ENCODE results near the gene CHD5. TPM values are rescaled to one million over a fixed set of nuclear protein-coding genes. Genes with fewer than 3 reads are reported as not detected.

Gene CHD5
- total RNA-seq, 1 experiment from 2014 or later, result not detected

- Histone ChIP-seq H3K79me2 (ENCODE audit: low read length) (no peaks in the 10 kb centered on the region), H3K9me2 (replicated peaks; ENCODE audit: insufficient read depth, low read length) (no peaks in the 10 kb centered on the region), H3K27ac (ENCODE audit: low read length) (no peak overlapping the region), H3K4me3 (ENCODE audit: low read length) (no peak overlapping the region), H3K27me3 (ENCODE audit: low read length) (no peaks in the 10 kb centered on the region), H3K4me1 (ENCODE audit: low read length) (no peaks in the 10 kb centered on the region), H3K9ac (ENCODE audit: low read length) (no peak overlapping the region), H3K36me3 (ENCODE audit: insufficient read depth, low read length) (no peaks in the 10 kb centered on the region), H3K9me3 (ENCODE audit: low read length) (no peaks in the 10 kb centered on the region), H4K20me1 (ENCODE audit: insufficient read depth, low read depth, low read length) (0 out of 2 replicates have a peak, but pooled peaks cover 4% of the 10 kb centered on the region), H3K4me2 (ENCODE audit: low read depth, low read length, poor library complexity, severe bottlenecking) (no peak overlapping the region), H2AFZ (ENCODE audit: low read length) (no peak overlapping the region)
- DNase-seq, result no peak
These were observed 13.9 kb downstream of the CHD5 start for GRCh38 chr1:6166221-6166620.

GRCh38 chr1:6165441-6165985, 14.6 kb downstream of the CHD5 start:
- Histone ChIP-seq H4K20me1 (ENCODE audit: insufficient read depth, low read depth, low read length) (0 out of 2 replicates have a peak, but pooled peaks cover 4% of the 10 kb centered on the region), H3K9ac (ENCODE audit: low read length) (no peak overlapping the region), H3K27ac (ENCODE audit: low read length) (no peak overlapping the region), H3K79me2 (ENCODE audit: low read length) (no peaks in the 10 kb centered on the region), H3K4me3 (ENCODE audit: low read length) (no peak overlapping the region), H2AFZ (ENCODE audit: low read length) (no peak overlapping the region), H3K9me3 (ENCODE audit: low read length) (no peaks in the 10 kb centered on the region), H3K36me3 (ENCODE audit: insufficient read depth, low read length) (no peaks in the 10 kb centered on the region), H3K4me1 (ENCODE audit: low read length) (no peaks in the 10 kb centered on the region), H3K4me2 (ENCODE audit: low read depth, low read length, poor library complexity, severe bottlenecking) (no peak overlapping the region), H3K27me3 (ENCODE audit: low read length) (no peaks in the 10 kb centered on the region), H3K9me2 (replicated peaks; ENCODE audit: insufficient read depth, low read length) (no peaks in the 10 kb centered on the region)
- DNase-seq, result no peak

- Histone ChIP-seq H3K4me1 (ENCODE audit: low read length) (no peaks in the 10 kb centered on the region), H3K9me3 (ENCODE audit: low read length) (no peaks in the 10 kb centered on the region), H3K9ac (ENCODE audit: low read length) (no peak overlapping the region), H3K79me2 (ENCODE audit: low read length) (no peaks in the 10 kb centered on the region), H3K4me2 (ENCODE audit: low read depth, low read length, poor library complexity, severe bottlenecking) (no peak overlapping the region), H3K27ac (ENCODE audit: low read length) (no peak overlapping the region), H3K36me3 (ENCODE audit: insufficient read depth, low read length) (no peaks in the 10 kb centered on the region), H4K20me1 (ENCODE audit: insufficient read depth, low read depth, low read length) (0 out of 2 replicates have a peak, but pooled peaks cover 4% of the 10 kb centered on the region), H3K4me3 (ENCODE audit: low read length) (no peak overlapping the region), H2AFZ (ENCODE audit: low read length) (no peak overlapping the region), H3K27me3 (ENCODE audit: low read length) (no peaks in the 10 kb centered on the region), H3K9me2 (replicated peaks; ENCODE audit: insufficient read depth, low read length) (no peaks in the 10 kb centered on the region)
- no peak for DNase-seq
These were observed 15.1 kb downstream of the CHD5 start for GRCh38 chr1:6165027-6165426.

DNA sequence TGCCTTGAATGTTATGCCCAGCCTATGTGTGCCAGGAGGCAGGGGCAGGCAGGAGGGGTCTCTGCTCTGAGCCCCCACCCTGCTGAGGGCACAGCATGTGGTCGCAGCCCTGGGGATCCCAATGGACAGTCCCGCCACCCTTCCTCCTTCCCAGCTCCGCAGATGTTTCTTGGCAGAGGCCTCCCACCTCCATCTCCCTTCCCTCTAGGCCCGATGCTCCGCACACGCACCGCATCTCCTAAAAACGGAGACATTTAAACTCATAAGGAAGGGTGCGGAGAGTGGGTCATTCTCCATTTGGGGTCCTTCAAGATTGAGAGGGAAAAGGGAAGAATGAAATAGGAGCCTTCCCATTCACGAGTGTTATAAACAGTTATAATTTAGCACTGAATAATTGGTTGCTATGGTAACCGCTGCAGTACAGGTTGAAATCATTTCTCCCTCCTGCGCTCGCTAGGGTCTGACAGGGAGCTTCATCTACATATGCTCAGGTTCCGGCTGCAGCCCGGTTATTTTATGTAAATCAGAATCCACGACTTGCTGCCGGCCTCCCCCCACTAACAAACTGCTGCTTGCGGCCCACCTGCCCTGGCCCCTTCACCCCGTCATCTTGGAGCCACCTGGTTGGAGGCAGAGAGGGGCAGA, 16.0 kb downstream of the CHD5 start:
- no peak for DNase-seq
- H4K20me1 ChIP-seq (ENCODE audit: insufficient read depth, low read depth, low read length), result 0 out of 2 replicates have a peak, but pooled peaks cover 4% of the 10 kb centered on the region
- H3K4me3 ChIP-seq (ENCODE audit: low read length), result no peak overlapping the region
- no peaks in the 10 kb centered on the region for H3K9me3 ChIP-seq (ENCODE audit: low read length)
- H3K9ac ChIP-seq (ENCODE audit: low read length), result no peak overlapping the region
- H3K4me1 ChIP-seq (ENCODE audit: low read length), result no peaks in the 10 kb centered on the region
- H2AFZ ChIP-seq (ENCODE audit: low read length), result no peak overlapping the region
- no peaks in the 10 kb centered on the region for H3K79me2 ChIP-seq (ENCODE audit: low read length)
- H3K27ac ChIP-seq (ENCODE audit: low read length), result no peak overlapping the region
- no peaks in the 10 kb centered on the region for H3K9me2 ChIP-seq (replicated peaks; ENCODE audit: insufficient read depth, low read length)
- no peaks in the 10 kb centered on the region for H3K27me3 ChIP-seq (ENCODE audit: low read length)
- H3K36me3 ChIP-seq (ENCODE audit: insufficient read depth, low read length), result no peaks in the 10 kb centered on the region
- no peak overlapping the region for H3K4me2 ChIP-seq (ENCODE audit: low read depth, low read length, poor library complexity, severe bottlenecking)

- no peaks in the 10 kb centered on the region for H3K9me2 ChIP-seq (replicated peaks; ENCODE audit: insufficient read depth, low read length)
- H3K79me2 ChIP-seq (ENCODE audit: low read length), result no peaks in the 10 kb centered on the region
- H3K4me2 ChIP-seq (ENCODE audit: low read depth, low read length, poor library complexity, severe bottlenecking), result no peak overlapping the region
- H3K9ac ChIP-seq (ENCODE audit: low read length), result no peak overlapping the region
- no peak for DNase-seq
- no peaks in the 10 kb centered on the region for H3K27me3 ChIP-seq (ENCODE audit: low read length)
- no peak overlapping the region for H3K27ac ChIP-seq (ENCODE audit: low read length)
- H3K4me3 ChIP-seq (ENCODE audit: low read length), result no peak overlapping the region
- H3K4me1 ChIP-seq (ENCODE audit: low read length), result no peaks in the 10 kb centered on the region
- H4K20me1 ChIP-seq (ENCODE audit: insufficient read depth, low read depth, low read length), result 0 out of 2 replicates have a peak, but pooled peaks cover 4% of the 10 kb centered on the region
- H2AFZ ChIP-seq (ENCODE audit: low read length), result no peak overlapping the region
- H3K9me3 ChIP-seq (ENCODE audit: low read length), result no peaks in the 10 kb centered on the region
- no peaks in the 10 kb centered on the region for H3K36me3 ChIP-seq (ENCODE audit: insufficient read depth, low read length)
These were observed 16.7 kb downstream of the CHD5 start for GRCh38 chr1:6163191-6163972.

DNA sequence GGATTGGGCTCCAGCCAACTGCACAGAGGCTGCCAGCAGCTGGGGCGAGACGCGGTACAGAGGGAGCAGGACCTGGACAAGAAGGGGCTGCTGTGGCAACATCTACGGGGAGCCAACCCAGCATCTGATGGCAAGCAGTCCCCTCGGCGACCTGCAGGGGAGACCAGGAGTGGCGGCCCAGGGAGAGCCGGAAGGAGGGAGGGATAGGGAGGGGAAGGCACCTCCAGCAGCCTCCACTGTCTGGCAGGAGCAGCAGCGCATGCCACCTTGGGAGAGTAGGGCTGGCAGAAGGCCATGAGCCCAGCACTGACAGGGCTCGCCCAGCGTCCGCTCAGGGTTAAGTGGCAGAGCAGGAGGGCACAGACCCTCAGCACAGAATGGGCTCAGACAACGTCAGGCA, 17.3 kb downstream of the CHD5 start:
- H3K9ac ChIP-seq (ENCODE audit: low read length), result no peak overlapping the region
- H3K27me3 ChIP-seq (ENCODE audit: low read length), result no peaks in the 10 kb centered on the region
- H3K4me3 ChIP-seq (ENCODE audit: low read length), result no peak overlapping the region
- no peaks in the 10 kb centered on the region for H3K79me2 ChIP-seq (ENCODE audit: low read length)
- H3K9me3 ChIP-seq (ENCODE audit: low read length), result no peaks in the 10 kb centered on the region
- H3K36me3 ChIP-seq (ENCODE audit: insufficient read depth, low read length), result no peaks in the 10 kb centered on the region
- no peaks in the 10 kb centered on the region for H3K9me2 ChIP-seq (replicated peaks; ENCODE audit: insufficient read depth, low read length)
- no peak overlapping the region for H2AFZ ChIP-seq (ENCODE audit: low read length)
- H4K20me1 ChIP-seq (ENCODE audit: insufficient read depth, low read depth, low read length), result 0 out of 2 replicates have a peak, but pooled peaks cover 4% of the 10 kb centered on the region
- H3K4me2 ChIP-seq (ENCODE audit: low read depth, low read length, poor library complexity, severe bottlenecking), result no peak overlapping the region
- DNase-seq, result no peak
- no peaks in the 10 kb centered on the region for H3K4me1 ChIP-seq (ENCODE audit: low read length)
- no peak overlapping the region for H3K27ac ChIP-seq (ENCODE audit: low read length)

DNA sequence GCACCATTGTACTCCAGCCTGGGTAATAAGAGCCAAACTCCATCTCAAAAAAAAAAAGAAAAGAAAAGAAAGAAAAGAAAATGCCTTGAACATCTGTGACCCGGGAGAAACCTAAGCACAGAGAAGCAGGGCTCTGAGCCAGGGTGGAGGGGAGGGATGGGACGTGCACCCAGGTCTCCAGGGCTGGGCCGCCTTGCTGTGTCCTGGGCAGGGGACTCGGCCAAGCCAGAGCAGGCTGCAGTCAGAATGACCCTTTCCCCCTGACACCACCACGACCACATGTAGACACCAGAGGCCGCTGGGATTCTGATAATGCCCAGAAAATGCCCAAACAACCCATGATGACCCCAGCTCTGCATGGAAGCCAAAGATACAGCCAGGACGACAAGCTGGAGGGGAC, 17.8 kb downstream of the CHD5 start:
- H3K9ac ChIP-seq (ENCODE audit: low read length), result no peak overlapping the region
- H3K36me3 ChIP-seq (ENCODE audit: insufficient read depth, low read length), result no peaks in the 10 kb centered on the region
- no peaks in the 10 kb centered on the region for H3K9me3 ChIP-seq (ENCODE audit: low read length)
- H4K20me1 ChIP-seq (ENCODE audit: insufficient read depth, low read depth, low read length), result no peaks in the 10 kb centered on the region
- no peaks in the 10 kb centered on the region for H3K79me2 ChIP-seq (ENCODE audit: low read length)
- H3K4me1 ChIP-seq (ENCODE audit: low read length), result no peaks in the 10 kb centered on the region
- H3K9me2 ChIP-seq (replicated peaks; ENCODE audit: insufficient read depth, low read length), result no peaks in the 10 kb centered on the region
- no peak overlapping the region for H3K4me2 ChIP-seq (ENCODE audit: low read depth, low read length, poor library complexity, severe bottlenecking)
- no peak for DNase-seq
- no peak overlapping the region for H2AFZ ChIP-seq (ENCODE audit: low read length)
- no peaks in the 10 kb centered on the region for H3K27me3 ChIP-seq (ENCODE audit: low read length)
- H3K27ac ChIP-seq (ENCODE audit: low read length), result no peak overlapping the region
- H3K4me3 ChIP-seq (ENCODE audit: low read length), result no peak overlapping the region

DNA sequence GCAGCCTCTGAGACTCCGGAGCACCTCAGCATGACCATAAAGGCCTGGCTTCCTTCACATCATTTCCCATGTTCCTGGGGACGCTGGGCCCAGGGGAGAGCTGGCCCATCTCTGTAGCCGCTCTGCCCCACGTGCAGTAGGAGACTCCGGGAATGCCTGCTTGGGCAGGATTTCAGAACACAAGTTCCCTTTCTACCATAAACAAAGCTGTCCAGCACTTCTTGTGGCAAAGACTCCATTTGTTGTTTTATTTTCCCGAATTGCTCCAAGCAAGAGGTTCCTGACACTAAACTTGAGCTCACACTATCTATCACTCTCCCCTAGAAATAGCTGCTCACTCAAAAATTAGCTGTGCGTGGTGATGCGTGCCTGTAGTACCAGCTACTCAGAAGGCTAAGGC, 21.9 kb downstream of the CHD5 start:
- Histone ChIP-seq H3K4me1 (ENCODE audit: low read length) (no peaks in the 10 kb centered on the region), H3K36me3 (ENCODE audit: insufficient read depth, low read length) (no peaks in the 10 kb centered on the region), H3K9me3 (ENCODE audit: low read length) (no peaks in the 10 kb centered on the region), H3K9ac (ENCODE audit: low read length) (no peak overlapping the region), H3K27ac (ENCODE audit: low read length) (no peak overlapping the region), H3K79me2 (ENCODE audit: low read length) (no peaks in the 10 kb centered on the region), H3K4me3 (ENCODE audit: low read length) (no peak overlapping the region), H3K9me2 (replicated peaks; ENCODE audit: insufficient read depth, low read length) (no peaks in the 10 kb centered on the region), H3K4me2 (ENCODE audit: low read depth, low read length, poor library complexity, severe bottlenecking) (no peak overlapping the region), H2AFZ (ENCODE audit: low read length) (no peak overlapping the region), H4K20me1 (ENCODE audit: insufficient read depth, low read depth, low read length) (no peaks in the 10 kb centered on the region), H3K27me3 (ENCODE audit: low read length) (no peaks in the 10 kb centered on the region)
- no peak for DNase-seq

Data from Karpas-422 (cell line).